Breast epithelium (tissue), 4 donors: ENCODE results near the gene FUBP3. TPM values are rescaled to one million over a fixed set of nuclear protein-coding genes. Genes with fewer than 3 reads are reported as not detected.

Source experiments
- DNase-seq, 2 donors: peaks; one replicate each; pipeline ENCODE4 v3.0.0-alpha.2; 2019; ENCODE audit warnings: low spot score in 2 of 2
- H3K27ac ChIP-seq, 2 donors: fragments of 200-600 bp; sonication (generic) in 1 of 2; one replicate each; pipeline ENCODE4 v1.5.1; 2016 to 2019; ENCODE audit warnings: mild to moderate bottlenecking in 1 of 2
- H3K27me3 ChIP-seq, 2 donors: fragments of 200-600 bp; sonication (generic) in 1 of 2; one replicate each; pipeline versions ENCODE4 v1.5.1 to v1.6.0; 2017 to 2019; ENCODE audit warnings: control low read depth in 1 of 2, mild to moderate bottlenecking in 1 of 2
- H3K36me3 ChIP-seq: fragments of 200-600 bp; one replicate; pipeline ENCODE4 v1.5.1; 2019
- H3K4me1 ChIP-seq, 2 donors: fragments of 200-600 bp; sonication (generic); one replicate each; pipeline ENCODE4 v1.5.1; 2016 to 2019; ENCODE audit warnings: control low read depth in 1 of 2
- H3K4me3 ChIP-seq, 3 donors: fragments of 200-600 bp; sonication (generic); 1 replicate in 2 of 3; 2 replicates in 1 of 3; pipeline ENCODE4 v1.5.1; 2016 to 2019; ENCODE audit warnings: mild to moderate bottlenecking in 3 of 3, moderate library complexity in 2 of 3
- H3K9me3 ChIP-seq, 2 donors: fragments of 200-600 bp; sonication (generic) in 1 of 2; one replicate each; pipeline ENCODE4 v1.5.1; 2016 to 2019; ENCODE audit warnings: control low read depth in 1 of 2
- POLR2A ChIP-seq: fragments of 450-650 bp; IDR thresholded peaks from one replicate; pipeline ENCODE4 v1.6.1; 2016; ENCODE audit warnings: antibody characterized with exemption, mild to moderate bottlenecking, moderate library complexity
- POLR2AphosphoS5 ChIP-seq, 3 donors: sonication (generic); formaldehyde crosslinking; IDR thresholded peaks; one replicate each; pipeline ENCODE4 v1.6.1; 2017; ENCODE audit warnings: antibody characterized with exemption in 3 of 3
- intact Hi-C: fragments of 100-400 bp; cut with DNase I; formaldehyde crosslinking; loops from one replicate; pipeline ENCODE4 v1.15.1; 2023; ENCODE audit warnings: low total_unique reads
- total RNA-seq, 3 donors: library from RNA; depleted of rRNA; stranded (reverse); fragments of >200 nt; gene quantifications; one replicate each; pipeline ENCODE4 v1.1.0, GENCODE V29; 2016
- TF ChIP-seq, protein P1 (sequence below), 3 donors: fragments of 450-650 bp; IDR thresholded peaks; one replicate each; pipeline ENCODE4 v1.5.1; 2016 to 2017; ENCODE audit warnings: antibody characterized with exemption in 3 of 3, mild to moderate bottlenecking in 3 of 3, moderate library complexity in 3 of 3

Gene FUBP3
- total RNA-seq, 3 donors from 2014 or later, result 36.6 to 42.6 (median 38.7) TPM

DNA sequence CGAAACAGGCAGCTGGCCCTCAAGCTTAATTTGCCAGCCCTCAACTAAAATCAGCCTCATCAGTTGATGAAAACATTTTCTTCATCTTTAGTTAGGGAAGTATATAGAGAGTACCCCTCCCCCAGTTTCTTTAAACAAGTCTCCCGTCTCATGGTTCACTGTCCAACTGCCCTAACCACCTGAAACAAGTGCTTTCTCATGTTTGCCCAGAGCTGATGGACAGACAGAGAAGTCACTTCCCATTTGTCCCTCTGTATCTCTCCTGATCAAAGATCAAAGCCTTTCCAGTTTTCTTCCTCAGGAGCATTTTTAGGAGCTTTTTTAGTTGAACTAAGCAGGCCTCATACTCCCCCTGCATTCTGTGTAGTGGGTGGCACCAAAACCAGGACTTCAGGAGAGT is 21.7 kb downstream of the FUBP3 start:
- Histone ChIP-seq H3K36me3 (peaks cover 6% of the 10 kb centered on the region), H3K4me3 (no peak overlapping the region), H3K9me3 (no peaks in the 10 kb centered on the region), H3K4me1 (no peaks in the 10 kb centered on the region), H3K27ac (no peak overlapping the region), H3K27me3 (no peaks in the 10 kb centered on the region)
- TF ChIP-seq, protein P1, sequence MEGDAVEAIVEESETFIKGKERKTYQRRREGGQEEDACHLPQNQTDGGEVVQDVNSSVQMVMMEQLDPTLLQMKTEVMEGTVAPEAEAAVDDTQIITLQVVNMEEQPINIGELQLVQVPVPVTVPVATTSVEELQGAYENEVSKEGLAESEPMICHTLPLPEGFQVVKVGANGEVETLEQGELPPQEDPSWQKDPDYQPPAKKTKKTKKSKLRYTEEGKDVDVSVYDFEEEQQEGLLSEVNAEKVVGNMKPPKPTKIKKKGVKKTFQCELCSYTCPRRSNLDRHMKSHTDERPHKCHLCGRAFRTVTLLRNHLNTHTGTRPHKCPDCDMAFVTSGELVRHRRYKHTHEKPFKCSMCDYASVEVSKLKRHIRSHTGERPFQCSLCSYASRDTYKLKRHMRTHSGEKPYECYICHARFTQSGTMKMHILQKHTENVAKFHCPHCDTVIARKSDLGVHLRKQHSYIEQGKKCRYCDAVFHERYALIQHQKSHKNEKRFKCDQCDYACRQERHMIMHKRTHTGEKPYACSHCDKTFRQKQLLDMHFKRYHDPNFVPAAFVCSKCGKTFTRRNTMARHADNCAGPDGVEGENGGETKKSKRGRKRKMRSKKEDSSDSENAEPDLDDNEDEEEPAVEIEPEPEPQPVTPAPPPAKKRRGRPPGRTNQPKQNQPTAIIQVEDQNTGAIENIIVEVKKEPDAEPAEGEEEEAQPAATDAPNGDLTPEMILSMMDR (IDR thresholded peaks at IDR 0.05), result no peak
- TF ChIP-seq POLR2AphosphoS5 (IDR thresholded peaks at IDR 0.05), result no peak
- no peak for TF ChIP-seq POLR2A
- no peak for DNase-seq
- intact Hi-C loops, result no loop called here

DNA sequence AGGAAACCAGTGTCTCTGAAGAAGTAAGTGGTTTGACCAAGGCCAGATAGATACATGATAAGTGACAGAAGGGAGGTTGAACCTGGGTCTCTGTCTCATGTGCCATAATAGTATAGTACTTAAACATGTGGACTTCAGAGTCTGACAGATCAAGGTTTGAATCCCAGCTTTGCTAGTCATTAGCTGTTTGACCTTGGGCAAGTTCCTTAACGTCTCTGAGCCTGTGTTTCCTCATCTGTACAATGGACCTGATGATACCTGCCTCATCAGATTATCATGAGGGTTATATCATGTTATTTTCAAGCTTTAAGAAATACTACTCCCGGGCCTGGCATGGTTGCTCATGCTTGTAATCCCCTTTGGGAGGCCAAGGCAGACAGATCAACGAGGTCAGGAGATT is 24.9 kb downstream of the FUBP3 start:
- Histone ChIP-seq H3K27me3 (no peaks in the 10 kb centered on the region), H3K36me3 (no peaks in the 10 kb centered on the region), H3K27ac (no peak overlapping the region), H3K4me1 (no peaks in the 10 kb centered on the region), H3K9me3 (no peaks in the 10 kb centered on the region), H3K4me3 (no peak overlapping the region)
- DNase-seq, result no peak
- intact Hi-C loops, result no loop called here
- TF ChIP-seq POLR2A, result no peak
- TF ChIP-seq POLR2AphosphoS5 (IDR thresholded peaks at IDR 0.05), result no peak
- TF ChIP-seq, protein P1 (IDR thresholded peaks at IDR 0.05), result no peak

DNA sequence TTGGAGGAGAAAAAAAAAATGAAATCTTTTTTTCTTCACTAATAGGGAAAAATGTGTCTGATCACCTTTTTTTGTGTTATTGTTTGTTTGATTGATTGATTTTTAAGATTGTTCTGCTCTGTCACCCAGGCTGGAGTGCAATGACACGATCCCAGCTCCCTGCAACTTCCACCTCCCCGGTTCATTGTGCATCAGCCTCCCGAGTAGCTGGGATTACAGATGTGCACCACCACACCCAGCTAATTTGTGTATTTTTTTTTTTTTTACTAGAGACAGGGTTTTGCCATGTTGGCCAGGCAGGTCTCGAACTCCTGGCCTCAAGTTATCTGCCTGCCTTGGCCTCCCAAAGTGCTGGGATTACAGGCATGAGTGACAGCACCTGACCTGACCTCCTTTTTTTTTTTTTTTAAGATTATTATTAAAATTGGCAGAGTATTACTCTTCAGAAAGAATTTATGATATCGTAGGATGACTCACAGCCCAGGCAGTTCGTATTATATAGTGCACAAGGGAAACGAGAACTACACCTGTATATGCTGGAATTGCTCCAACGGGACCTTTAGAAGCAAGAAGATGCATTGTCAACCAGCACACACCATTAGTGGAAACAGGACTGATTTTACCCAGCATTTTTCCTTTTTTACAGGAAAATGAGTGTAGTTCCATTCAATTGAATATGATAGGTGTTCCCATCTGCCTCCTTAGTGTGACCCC is 27.7 kb downstream of the FUBP3 start:
- Histone ChIP-seq H3K4me1 (no peaks in the 10 kb centered on the region), H3K27ac (no peak overlapping the region), H3K36me3 (no peaks in the 10 kb centered on the region)

DNA sequence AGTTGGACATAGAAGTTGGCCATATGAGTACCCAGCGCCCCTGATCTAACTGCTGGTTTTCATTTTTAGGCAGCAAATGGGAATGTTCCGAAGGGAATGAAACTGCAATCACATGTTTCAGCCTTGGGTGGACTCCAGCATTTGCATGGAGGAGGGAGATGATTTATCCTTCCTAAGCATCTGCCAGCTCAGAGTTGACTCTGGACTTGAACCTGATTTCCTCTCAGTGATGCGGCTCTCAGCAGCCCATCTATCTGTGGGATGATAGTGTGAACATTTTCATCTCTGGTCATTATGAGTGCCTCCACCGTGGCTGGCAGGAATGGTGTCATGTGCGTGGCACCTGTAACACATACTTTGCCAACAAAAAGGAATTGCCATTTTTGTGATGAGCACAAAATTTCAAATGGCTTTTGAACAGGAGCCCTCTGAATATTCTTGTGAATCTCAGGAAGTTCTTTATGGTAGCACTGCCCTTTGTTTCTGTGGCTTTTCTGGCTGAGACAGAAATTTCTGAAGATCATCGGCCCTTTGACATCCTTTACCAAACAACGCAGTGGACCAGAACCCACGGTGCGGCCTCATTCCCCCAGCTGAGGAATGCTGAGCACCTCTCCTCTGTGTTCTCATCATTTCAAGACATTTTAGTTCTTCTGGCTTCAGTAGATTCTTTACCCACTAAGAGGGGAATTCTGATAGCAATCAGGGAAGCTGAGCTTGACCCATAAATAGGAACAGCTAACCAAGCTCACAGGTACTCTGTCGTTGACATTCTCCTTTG is 28.5 kb downstream of the FUBP3 start:
- Histone ChIP-seq H3K4me1 (no peaks in the 10 kb centered on the region), H3K4me3 (no peak overlapping the region), H3K9me3 (no peaks in the 10 kb centered on the region), H3K27ac (no peak overlapping the region), H3K27me3 (no peaks in the 10 kb centered on the region), H3K36me3 (no peaks in the 10 kb centered on the region)
- intact Hi-C loops, result no loop called here
- DNase-seq, result no peak
- no peak for TF ChIP-seq POLR2A
- no peak for TF ChIP-seq POLR2AphosphoS5 (IDR thresholded peaks at IDR 0.05)
- TF ChIP-seq, protein P1 (IDR thresholded peaks at IDR 0.05), result no peak

More for the DNA sequence above, 27.7 kb downstream of the FUBP3 start:
- TF ChIP-seq POLR2AphosphoS5 (IDR thresholded peaks at IDR 0.05), result no peak
- TF ChIP-seq POLR2A, result no peak
- TF ChIP-seq, protein P1 (IDR thresholded peaks at IDR 0.05), result no peak
- H3K27me3 ChIP-seq, result no peaks in the 10 kb centered on the region
- no peaks in the 10 kb centered on the region for H3K9me3 ChIP-seq
- no peak overlapping the region for H3K4me3 ChIP-seq
- no peak for DNase-seq
- intact Hi-C loops, result no loop called here

DNA sequence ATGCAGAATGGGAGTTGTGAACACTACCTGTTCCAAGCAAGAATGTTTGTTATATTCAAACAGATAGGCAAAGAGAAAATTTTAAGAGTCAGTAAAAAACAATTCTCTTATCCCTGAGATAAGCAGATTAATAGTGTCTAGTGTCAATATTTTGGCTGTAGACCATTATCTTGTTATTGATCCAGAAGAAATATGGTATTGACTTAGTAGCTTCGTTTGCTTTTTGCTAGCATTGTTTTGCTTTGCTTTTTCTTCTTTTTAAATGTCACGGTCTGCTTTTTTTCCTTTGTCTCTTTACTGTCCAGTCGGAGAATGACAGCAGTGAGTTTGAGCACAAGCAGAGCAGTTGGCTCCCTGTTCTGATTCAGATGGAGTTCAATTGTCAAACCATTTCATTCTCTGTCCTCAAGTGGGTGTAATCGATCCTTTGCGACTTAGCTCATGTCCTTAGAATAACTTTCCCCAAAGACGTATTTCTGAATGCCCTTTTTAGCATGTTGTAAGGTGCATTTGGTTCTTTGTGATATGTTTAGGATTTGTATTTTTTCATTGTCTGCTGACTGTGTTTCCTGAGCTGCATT is 29.3 kb downstream of the FUBP3 start:
- no peak for TF ChIP-seq POLR2A
- TF ChIP-seq, protein P1 (IDR thresholded peaks at IDR 0.05), result no peak
- no peak for TF ChIP-seq POLR2AphosphoS5 (IDR thresholded peaks at IDR 0.05)
- Histone ChIP-seq H3K36me3 (no peaks in the 10 kb centered on the region), H3K9me3 (no peaks in the 10 kb centered on the region), H3K4me3 (no peak overlapping the region), H3K27ac (no peak overlapping the region), H3K27me3 (no peaks in the 10 kb centered on the region), H3K4me1 (no peaks in the 10 kb centered on the region)
- intact Hi-C loops, result no loop called here
- no peak for DNase-seq
